Fibroblast of skin of right biceps (primary cell): Measurements from ENCODE around the gene TMEM11.
A peak's percentile ranks its signal among the peaks of the same experiment; 100 is the strongest.

ENCODE experiments used
- DNase-seq: peaks from one replicate; pipeline ENCODE4 v3.0.0-alpha.2; 2013

Gene TMEM11

GRCh38 chr17:21177854-21178600, 35.9 kb downstream of the TMEM11 start:
- no peak for DNase-seq

- no peak for DNase-seq
Observed at GRCh38 chr17:21177401-21177800, 36.6 kb downstream of the TMEM11 start.

- no peak for DNase-seq
Observed at GRCh38 chr17:21176773-21177395, 37.1 kb downstream of the TMEM11 start.

GRCh38 chr17:21174713-21175112, 39.2 kb downstream of the TMEM11 start:
- peak; percentile 78 for DNase-seq

GRCh38 chr17:21174186-21174585, 39.8 kb downstream of the TMEM11 start:
- no peak for DNase-seq

GRCh38 chr17:21173543-21173942, 40.4 kb downstream of the TMEM11 start:
- DNase-seq: no peak

GRCh38 chr17:21172846-21173245, 41.1 kb downstream of the TMEM11 start:
- DNase-seq: no peak

- no peak for DNase-seq
Observed at GRCh38 chr17:21171970-21172510, 41.9 kb downstream of the TMEM11 start.

- no peak for DNase-seq
Observed at GRCh38 chr17:21171309-21171922, 42.5 kb downstream of the TMEM11 start.

- DNase-seq: no peak
Observed at GRCh38 chr17:21170809-21171208, 43.2 kb downstream of the TMEM11 start.

GRCh38 chr17:21169496-21169895, 44.5 kb downstream of the TMEM11 start:
- DNase-seq: no peak

- no peak for DNase-seq
Observed at GRCh38 chr17:21168555-21168865, 45.5 kb downstream of the TMEM11 start.

GRCh38 chr17:21167303-21167702, 46.7 kb downstream of the TMEM11 start:
- DNase-seq: peak; percentile 14

GRCh38 chr17:21166595-21167210, 47.3 kb downstream of the TMEM11 start:
- DNase-seq: peak; percentile 76

GRCh38 chr17:21165922-21166594, 47.9 kb downstream of the TMEM11 start:
- no peak for DNase-seq

- no peak for DNase-seq
Observed at GRCh38 chr17:21164620-21165019, 49.3 kb downstream of the TMEM11 start.

- DNase-seq: no peak
Observed at GRCh38 chr17:21164216-21164615, 49.7 kb downstream of the TMEM11 start.

GRCh38 chr17:21163101-21163500, 50.9 kb downstream of the TMEM11 start:
- DNase-seq: no peak

- no peak for DNase-seq
Observed at GRCh38 chr17:21162394-21162775, 51.6 kb downstream of the TMEM11 start.

- DNase-seq: peak; percentile 85
Observed at GRCh38 chr17:21161498-21162393, 52.2 kb downstream of the TMEM11 start.

- peak; percentile 15 for DNase-seq
Observed at GRCh38 chr17:21160401-21160800, 53.6 kb downstream of the TMEM11 start.
